Stimulated activated CD4-positive, alpha-beta T cell treated with anti-CD3 and anti-CD28 coated beads, Interleukin-12 subunit alpha, Interleukin-12 subunit beta, amount 100 ng/mL, for 4 hours (primary cell): ENCODE data around the gene PSKH1.
"Not testable (repeated sequence)": the region's sequence is repeated elsewhere in the genome, so short reads cannot be mapped to it uniquely, and the experiment has no call there.

Experiments
- DNase-seq: peaks from one replicate; pipeline ENCODE4 v3.0.0-alpha.2; 2020

The PSKH1 gene

DNA sequence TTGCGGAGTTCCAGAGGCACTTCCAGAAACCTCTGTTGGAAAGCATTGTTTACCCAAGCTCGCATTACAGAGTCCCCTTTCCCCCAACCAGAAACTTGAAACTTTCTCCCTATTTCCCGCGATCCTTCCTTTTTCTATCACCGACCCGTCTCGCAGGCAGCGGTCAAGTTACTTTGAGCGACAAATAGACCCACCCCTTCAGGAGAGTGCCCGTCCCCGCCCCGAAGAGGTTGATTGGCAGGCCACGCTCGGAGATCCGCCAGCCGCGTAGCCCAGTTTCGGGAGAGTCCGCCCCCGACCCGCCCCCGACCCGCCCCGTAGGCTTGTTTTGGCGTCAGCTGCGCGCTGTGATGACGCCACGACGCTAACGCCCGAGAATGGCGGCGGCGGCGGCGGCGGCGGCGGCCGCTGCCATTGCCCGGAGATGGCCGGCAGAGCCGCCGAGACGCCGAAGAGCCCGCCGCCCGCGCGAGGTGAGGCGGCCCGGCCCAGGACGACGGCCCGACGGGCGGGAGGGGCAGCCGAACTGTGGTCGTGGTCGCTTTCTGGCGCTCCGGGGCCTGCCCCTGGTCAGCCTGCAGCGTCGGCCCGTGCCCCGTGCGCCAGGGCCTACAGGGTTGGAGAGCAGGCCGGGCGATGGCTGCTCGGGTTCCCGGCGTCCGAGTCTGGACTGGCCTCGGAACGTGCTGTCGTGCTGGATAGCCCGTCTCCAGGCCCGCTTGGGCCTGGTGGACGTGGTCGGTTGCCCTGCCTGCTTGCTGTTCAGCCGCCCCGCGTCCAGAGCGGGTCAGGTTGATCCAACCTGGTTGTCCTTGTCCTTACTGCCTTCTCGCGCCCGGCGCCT is at the start of gene PSKH1:
Gene PSKH1, plus strand, starts transcription at position 356 of the 844 bp plus-strand sequence. CDS start 15,496 bp downstream, outside the sequence.
- DNase-seq = peak; percentile 94

- no peak for DNase-seq
Observed at GRCh38 chr16:67843343-67843765, 49.7 kb upstream of the PSKH1 start.

DNA sequence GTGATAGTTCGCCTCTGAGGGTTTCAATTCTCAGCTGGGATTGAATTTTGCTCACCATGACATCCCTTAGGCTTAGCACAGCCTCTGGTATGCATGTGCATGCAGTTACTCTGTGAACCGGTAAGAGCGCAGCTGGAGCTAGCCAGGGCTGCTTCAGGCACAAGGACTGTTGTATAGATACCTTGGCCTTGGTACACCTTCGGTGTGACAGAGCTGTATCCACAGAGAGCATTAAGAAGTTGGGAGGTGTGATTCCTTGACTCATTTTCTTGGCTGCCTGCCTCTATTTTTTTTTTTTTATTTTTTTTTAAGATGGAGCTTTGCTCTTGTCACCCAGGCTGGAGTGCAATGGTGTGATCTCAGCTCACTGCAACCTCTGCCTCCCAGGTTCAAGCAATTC is 48.6 kb upstream of the PSKH1 start:
- no peak for DNase-seq

- no peak for DNase-seq
Observed at GRCh38 chr16:67845291-67846062, 47.6 kb upstream of the PSKH1 start.

DNA sequence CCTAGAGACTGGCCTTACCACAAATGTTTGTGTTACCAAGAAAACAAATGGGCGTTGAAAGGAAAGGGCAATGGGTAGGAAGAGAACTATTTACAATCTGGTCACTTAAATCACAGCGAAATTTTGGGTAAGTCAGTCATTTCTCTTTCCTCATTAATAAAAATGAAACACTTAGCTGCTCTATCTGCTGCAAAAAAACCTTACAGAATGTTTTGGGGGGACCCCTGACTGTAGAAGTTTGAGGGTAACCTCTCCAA is 47.1 kb upstream of the PSKH1 start:
- DNase-seq = no peak

- peak; percentile 92 for DNase-seq
Observed at GRCh38 chr16:67846320-67847063, 46.6 kb upstream of the PSKH1 start, which contains the start of gene NUTF2. Gene NUTF2, plus strand, starts transcription at chr16:67846933. Its CDS starts 18,198 bp downstream, at chr16:67865131.

- no peak for DNase-seq
Observed at GRCh38 chr16:67847064-67847861, 45.8 kb upstream of the PSKH1 start, which contains the start of gene CENPT. Gene CENPT, minus strand, starts transcription at chr16:67847693. Its CDS starts 13,834 bp downstream, at chr16:67833859.

DNA sequence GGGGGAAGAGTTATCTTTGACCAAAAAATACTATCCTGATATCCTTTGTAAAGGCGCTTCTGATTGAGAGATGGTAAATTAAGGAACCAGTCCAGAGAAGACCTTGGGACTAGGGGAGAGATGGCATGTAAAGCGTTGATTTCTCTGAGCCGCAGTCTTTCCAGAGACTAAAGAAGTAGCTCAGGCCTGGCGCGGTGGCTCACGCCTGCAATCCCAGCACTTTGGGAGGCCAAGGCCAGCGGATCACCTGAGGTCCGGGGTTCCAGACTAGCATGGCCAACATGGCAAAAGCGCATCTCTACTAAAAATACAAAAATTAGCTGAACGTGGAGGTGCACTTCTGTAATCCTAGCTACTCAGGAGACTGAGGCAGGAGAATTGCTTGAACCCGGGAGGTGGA is 44.9 kb upstream of the PSKH1 start:
- no peak for DNase-seq

- DNase-seq = no peak
Observed at GRCh38 chr16:67853670-67854069, 39.4 kb upstream of the PSKH1 start.

GRCh38 chr16:67855789-67856188 is 37.3 kb upstream of the PSKH1 start:
- DNase-seq = no peak

- DNase-seq = no peak
Observed at GRCh38 chr16:67856927-67857546, 36.0 kb upstream of the PSKH1 start.

- DNase-seq = no peak
Observed at GRCh38 chr16:67857547-67858233, 35.4 kb upstream of the PSKH1 start.

DNA sequence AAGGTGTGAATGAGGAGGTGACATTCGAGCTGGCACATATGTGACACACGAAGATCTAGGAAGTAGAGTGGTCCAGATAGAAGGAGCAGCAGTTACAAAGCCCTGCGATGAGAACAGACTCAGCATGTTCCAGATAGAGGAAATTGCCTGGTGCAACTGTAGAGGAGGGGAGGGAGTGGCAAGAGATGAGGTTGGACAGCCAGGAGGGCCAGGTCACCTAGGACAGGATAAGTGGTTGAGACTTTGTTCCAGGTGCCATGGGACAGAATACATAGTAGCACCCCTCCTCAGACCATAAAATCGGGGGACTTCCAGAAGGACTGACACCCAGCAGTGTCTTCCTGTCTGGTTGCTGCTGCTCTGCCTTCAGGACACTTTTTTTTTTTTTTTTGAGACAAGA is 34.6 kb upstream of the PSKH1 start:
- DNase-seq = no peak

- no peak for DNase-seq
Observed at GRCh38 chr16:67860589-67861398, 32.3 kb upstream of the PSKH1 start.

- DNase-seq = no peak
Observed at GRCh38 chr16:67861877-67862276, 31.2 kb upstream of the PSKH1 start.

DNA sequence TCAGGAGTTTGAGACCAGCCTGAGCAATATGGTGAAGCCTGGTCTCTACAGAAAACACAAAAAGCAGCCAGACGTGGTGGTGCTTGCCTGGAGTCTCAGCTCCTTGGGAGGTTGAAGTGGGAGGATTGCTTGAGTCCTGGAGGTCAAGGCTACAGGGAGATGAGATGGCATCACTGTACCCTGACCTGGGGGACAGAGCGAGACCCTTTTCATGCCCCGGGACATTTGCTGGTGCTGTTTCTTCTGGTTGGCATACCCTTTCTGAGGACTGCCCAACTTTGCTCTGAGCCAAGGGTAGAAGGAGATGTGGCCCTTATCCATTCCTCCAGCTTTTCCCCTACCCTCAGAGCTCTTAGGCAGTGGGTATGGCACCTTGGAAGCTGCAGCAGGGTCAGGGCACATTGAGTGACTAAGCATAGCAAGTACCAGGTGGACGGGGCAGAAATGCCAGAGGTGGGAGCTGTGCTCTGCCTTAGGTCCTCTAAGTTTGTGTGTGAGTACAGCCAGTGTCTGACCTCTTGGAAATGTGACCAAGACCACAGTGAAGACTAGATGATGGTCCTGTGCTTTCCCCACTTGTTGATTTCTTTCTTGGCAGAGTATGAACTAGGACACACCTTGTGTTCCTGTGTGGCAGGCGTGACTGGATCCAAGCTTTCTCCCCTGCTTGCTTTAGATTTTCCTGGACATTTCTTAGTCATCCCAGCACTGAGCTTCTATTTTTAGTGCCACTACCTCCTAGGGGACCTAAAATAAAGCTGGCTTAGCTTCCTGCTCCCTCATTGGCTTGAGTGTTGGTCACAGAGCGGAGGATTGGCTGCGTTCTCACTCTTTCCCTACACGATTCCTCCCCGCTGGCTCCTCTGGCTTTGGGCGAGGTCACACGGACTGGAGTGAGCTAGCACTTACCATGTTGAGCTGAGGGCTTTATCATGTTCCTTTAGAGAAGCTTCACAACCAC is 30.2 kb upstream of the PSKH1 start:
- no peak for DNase-seq

DNA sequence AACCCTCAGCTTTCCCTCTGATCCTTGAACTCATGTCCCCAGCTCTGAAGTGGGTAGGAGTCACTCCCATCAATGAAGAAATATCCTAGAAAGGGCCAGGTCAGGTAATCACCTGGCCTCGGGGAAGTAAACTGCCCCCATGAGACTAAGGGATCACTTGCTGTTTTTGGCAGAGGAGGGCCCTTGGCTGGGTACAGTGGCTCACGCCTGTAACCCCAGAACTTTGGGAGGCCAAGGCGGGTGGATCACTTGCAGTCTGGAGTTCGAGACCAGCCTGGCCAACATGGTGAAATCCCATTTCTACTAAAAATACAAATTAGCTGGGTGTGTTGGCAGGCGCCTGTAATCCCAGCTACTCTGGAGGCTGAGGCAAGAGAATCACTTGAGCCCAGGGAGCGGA is 29.0 kb upstream of the PSKH1 start:
- DNase-seq = not testable (repeated sequence)

GRCh38 chr16:67864594-67864993 is 28.5 kb upstream of the PSKH1 start:
- DNase-seq = no peak

DNA sequence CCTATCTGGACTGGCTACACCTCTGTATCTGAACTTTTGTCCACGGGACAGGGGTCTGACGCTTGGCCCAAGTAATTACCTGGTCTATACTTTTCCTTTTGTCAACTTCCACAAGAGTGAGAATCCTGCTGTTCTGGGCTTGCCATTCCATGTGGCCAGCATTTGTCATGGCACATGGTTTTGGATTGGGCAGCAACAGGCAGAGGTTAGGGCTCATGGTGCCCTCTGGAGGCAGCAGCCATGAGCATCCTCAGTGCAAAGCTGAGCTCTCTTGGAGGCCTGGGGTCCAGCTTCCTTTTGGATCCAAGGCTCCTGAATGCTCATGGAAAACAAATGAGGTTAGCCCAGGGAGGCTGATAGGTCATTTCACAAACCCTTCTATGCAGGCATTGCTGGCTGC is 27.7 kb upstream of the PSKH1 start:
- DNase-seq = no peak
